ENCODE measurements around the gene NARF.

DNA sequence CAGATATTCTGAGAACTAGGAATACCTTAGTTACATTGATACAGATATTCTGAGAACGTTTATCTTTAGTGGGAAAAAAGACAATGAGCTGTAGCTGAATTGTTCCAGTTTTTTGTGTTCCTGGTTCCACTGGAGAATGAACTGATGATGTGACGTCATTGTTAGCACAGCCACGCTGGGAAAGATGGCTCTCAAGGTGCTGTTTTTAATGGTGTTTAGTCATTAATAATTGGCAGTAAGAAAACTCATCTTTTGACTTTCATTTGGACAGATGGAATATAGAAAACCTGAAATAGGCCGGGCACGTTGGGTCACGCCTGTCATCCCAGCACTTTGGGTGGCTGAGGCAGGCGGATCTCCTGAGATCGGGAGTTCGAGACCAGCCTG is 71.4 kb downstream of the NARF start:
- TF ChIP-seq, protein P1, sequence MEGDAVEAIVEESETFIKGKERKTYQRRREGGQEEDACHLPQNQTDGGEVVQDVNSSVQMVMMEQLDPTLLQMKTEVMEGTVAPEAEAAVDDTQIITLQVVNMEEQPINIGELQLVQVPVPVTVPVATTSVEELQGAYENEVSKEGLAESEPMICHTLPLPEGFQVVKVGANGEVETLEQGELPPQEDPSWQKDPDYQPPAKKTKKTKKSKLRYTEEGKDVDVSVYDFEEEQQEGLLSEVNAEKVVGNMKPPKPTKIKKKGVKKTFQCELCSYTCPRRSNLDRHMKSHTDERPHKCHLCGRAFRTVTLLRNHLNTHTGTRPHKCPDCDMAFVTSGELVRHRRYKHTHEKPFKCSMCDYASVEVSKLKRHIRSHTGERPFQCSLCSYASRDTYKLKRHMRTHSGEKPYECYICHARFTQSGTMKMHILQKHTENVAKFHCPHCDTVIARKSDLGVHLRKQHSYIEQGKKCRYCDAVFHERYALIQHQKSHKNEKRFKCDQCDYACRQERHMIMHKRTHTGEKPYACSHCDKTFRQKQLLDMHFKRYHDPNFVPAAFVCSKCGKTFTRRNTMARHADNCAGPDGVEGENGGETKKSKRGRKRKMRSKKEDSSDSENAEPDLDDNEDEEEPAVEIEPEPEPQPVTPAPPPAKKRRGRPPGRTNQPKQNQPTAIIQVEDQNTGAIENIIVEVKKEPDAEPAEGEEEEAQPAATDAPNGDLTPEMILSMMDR (conservative IDR thresholded peaks at IDR 0.05; ENCODE audit: low read depth in 2 of 2) = no peak
- no peak for TF ChIP-seq NANOG (IDR thresholded peaks at IDR 0.05; ENCODE audit: borderline replicate concordance)
- TF ChIP-seq EZH2 (IDR thresholded peaks at IDR 0.05; ENCODE audit: low read depth, unreplicated experiment) = no peak
- no peak for TF ChIP-seq EZH2phosphoT487 (IDR thresholded peaks at IDR 0.05; ENCODE audit: unreplicated experiment)
- no peak for TF ChIP-seq POLR2AphosphoS5 (IDR thresholded peaks at IDR 0.05; ENCODE audit: low read depth)
- no peak for TF ChIP-seq JUNB (IDR thresholded peaks at IDR 0.05; ENCODE audit: unreplicated experiment)
- TF ChIP-seq, protein P2, sequence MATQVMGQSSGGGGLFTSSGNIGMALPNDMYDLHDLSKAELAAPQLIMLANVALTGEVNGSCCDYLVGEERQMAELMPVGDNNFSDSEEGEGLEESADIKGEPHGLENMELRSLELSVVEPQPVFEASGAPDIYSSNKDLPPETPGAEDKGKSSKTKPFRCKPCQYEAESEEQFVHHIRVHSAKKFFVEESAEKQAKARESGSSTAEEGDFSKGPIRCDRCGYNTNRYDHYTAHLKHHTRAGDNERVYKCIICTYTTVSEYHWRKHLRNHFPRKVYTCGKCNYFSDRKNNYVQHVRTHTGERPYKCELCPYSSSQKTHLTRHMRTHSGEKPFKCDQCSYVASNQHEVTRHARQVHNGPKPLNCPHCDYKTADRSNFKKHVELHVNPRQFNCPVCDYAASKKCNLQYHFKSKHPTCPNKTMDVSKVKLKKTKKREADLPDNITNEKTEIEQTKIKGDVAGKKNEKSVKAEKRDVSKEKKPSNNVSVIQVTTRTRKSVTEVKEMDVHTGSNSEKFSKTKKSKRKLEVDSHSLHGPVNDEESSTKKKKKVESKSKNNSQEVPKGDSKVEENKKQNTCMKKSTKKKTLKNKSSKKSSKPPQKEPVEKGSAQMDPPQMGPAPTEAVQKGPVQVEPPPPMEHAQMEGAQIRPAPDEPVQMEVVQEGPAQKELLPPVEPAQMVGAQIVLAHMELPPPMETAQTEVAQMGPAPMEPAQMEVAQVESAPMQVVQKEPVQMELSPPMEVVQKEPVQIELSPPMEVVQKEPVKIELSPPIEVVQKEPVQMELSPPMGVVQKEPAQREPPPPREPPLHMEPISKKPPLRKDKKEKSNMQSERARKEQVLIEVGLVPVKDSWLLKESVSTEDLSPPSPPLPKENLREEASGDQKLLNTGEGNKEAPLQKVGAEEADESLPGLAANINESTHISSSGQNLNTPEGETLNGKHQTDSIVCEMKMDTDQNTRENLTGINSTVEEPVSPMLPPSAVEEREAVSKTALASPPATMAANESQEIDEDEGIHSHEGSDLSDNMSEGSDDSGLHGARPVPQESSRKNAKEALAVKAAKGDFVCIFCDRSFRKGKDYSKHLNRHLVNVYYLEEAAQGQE (IDR thresholded peaks at IDR 0.05; ENCODE audit: unreplicated experiment) = no peak
- TF ChIP-seq ZNF331 (CRISPR knock-in tag; IDR thresholded peaks at IDR 0.05; ENCODE audit: low read depth) = no peak
- no peak for TF ChIP-seq CREB1 (CRISPR knock-in tag; IDR thresholded peaks at IDR 0.05; ENCODE audit: low read depth)
- TF ChIP-seq, protein P3, sequence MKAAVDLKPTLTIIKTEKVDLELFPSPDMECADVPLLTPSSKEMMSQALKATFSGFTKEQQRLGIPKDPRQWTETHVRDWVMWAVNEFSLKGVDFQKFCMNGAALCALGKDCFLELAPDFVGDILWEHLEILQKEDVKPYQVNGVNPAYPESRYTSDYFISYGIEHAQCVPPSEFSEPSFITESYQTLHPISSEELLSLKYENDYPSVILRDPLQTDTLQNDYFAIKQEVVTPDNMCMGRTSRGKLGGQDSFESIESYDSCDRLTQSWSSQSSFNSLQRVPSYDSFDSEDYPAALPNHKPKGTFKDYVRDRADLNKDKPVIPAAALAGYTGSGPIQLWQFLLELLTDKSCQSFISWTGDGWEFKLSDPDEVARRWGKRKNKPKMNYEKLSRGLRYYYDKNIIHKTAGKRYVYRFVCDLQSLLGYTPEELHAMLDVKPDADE (IDR thresholded peaks at IDR 0.05) = no peak
